OCI-M2 (cell line): ENCODE data around the gene NDUFV2.
"Not testable (repeated sequence)": the region's sequence is repeated elsewhere in the genome, so short reads cannot be mapped to it uniquely, and the experiment has no call there.

Experiments used
- DNase-seq: peaks from one replicate; lab custom pipeline; 2025; ENCODE audit not compliant: unreplicated experiment; lab: John Stamatoyannopoulos, UW

Gene NDUFV2

DNA sequence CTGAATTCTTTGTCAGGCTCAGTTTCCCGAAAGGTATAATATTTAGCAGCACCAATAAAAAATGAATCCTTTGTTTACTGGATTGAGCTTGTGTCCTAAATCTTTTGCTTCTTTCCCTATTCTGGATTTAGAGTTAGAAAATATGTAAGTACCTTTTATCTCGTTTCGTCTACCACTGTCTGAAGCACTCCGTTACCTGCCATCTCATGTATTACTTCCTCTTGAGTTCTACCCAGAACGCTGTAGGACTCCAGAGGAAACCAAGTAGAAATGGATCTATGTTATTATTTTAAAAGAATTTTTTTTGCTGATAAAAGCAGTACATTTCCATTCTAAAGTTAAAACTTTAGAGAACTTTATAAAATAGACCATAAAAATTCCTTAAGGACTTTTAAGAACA is 47.6 kb downstream of the NDUFV2 start:
- DNase-seq: no peak

DNA sequence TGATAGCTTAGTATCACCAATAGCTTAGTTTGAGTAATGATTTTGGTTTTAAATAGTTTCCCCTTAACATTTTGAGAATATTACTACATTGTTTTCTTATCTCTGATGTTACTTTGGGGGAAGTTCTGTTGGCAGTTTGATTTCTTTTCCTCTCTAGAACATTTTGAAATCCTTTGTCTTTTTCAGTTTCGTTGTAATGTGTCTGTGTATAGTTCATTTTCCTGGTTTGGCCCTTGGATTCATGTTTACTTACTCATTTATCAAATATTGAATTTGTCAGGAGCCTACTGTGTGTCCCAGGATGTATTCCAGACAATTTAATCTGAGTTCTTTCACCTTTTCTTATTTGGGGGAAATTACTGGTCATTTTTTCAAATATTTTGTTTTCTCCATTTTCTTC is 50.8 kb downstream of the NDUFV2 start:
- no peak for DNase-seq

DNA sequence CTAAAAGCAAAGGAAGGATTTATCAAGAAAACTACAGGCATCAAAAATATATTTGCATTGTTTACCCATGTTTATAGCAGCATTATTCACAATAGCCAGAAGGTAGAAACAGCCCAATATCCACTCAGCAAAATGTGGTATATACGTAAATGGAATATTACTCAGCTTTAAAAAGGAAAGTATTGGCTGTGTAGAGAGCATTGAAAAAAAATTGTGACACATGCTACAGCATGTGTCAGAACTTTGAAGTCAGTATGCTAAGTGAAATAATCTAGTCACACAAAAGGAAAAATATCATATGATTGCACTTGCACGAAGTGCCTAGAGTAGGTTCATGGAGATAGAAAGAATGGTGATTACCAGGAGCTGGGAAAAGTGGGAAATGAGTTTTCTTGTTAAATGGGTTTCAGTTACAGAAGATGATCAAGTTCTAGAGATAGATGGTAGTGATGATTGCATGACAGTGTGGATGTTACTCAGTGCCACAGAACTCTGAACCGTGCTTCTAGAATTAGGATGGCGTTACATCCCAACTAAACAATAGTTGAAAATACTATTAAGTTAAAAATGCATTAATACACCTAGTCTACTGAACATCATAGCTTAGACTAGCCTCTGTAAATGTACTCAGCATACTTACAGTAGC is 54.2 kb downstream of the NDUFV2 start:
- DNase-seq: no peak

DNA sequence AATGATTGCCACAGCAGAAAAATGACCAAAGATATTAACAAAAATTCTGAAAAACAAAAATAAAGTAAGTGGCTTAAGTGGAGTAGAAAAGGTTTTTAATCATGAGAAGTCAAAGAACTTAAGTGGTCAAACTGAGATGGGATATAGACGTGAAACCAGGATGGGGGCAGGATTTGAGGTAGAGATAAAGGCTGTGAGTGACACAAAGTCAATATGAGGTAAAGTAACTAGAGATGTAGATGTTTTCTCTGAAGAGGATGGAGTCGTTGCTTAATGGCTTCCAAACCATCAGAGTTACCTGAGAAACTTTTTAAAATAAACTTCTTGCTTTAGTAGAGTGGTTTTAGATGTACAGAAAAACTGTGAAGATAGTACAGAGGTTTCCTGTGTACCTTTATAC is 55.3 kb downstream of the NDUFV2 start:
- DNase-seq: no peak

DNA sequence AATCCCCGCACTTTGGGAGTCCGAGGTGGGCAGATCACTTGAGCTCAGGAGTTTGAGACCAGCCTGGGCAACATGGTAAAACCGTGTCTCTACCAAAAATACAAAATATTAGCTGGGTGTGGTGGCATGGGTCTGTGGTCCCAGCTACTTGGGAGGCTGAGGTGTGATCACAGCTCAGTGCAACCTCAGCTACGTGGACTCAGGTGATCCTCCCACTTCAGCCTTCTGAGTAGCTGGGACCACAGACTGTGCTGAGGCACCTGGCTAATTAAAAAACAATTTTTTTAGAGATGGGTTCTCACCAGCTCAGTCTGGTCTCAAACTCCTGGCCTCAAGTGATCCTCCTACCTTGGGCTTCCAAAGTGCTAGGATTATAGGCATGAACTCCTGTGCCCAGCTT is 57.5 kb downstream of the NDUFV2 start:
- no peak for DNase-seq

DNA sequence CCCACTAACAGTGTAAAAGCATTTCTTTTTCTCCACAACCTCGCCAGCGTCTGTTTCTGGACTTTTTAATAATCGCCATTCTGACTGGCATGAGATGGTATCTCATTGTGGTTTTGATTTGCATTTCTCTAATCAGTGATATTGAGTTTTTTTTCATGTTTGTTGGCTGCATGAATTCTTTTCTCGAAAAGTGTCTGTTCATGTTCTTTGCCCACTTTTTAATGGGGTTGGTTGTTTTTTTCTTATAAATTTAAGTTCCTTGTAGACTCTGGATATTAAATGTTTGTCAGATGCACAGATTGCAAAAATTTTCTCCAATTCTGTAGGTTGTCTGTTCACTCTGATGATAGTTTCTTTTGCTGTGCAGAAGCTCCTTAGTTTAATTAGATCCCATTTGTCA is 60.2 kb downstream of the NDUFV2 start:
- DNase-seq: not testable (repeated sequence)

DNA sequence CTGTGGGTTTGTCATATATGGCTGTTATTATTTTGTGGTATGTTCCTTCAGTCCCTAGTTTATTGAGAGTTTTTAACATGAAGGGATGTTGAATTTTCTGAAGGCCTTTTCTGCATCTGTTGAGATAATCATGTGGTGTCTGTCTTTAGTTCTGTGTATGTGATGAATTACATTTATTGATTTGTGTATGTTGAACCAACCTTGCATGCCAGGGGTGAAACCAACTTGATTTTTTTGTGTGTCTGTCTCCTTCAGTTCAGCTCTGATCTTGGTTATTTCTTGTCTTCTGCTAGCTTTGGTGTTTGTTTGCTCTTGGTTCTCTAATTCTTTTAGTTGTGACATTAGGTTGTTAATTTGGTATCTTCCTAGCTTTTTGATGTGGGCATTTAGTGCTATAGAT is 61.6 kb downstream of the NDUFV2 start:
- DNase-seq: not testable (repeated sequence)

DNA sequence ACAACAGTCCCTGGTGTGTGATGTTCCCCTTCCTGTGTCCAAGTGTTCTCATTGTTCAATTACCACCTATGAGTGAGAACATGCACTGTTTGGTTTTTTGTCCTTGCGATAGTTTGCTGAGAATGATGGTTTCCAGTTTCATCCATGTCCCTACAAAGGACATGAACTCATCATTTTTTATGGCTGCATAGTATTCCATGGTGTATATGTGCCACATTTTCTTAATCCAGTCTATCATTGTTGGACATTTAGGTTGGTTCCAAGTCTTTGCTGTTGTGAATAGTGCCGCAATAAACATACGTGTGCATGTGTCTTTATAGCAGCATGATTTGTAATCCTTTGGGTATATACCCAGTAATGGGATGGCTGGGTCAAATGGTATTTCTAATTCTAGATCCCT is 63.4 kb downstream of the NDUFV2 start:
- DNase-seq: not testable (repeated sequence)

DNA sequence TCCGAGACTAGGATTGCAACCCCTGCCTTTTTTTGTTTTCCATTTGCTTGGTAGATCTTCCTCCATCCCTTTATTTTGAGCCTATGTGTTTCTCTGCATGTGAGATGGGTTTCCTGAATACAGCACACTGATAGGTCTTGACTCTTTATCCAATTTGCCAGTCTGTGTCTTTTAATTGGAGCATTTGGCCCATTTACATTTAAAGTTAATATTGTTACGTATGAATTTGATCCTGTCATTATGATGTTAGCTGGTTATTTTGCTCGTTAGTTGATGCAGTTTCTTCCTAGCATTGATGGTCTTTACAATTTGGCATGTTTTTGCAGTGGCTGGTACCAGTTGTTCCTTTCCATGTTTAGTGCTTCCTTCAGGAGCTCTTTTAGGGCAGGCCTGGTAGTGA is 67.0 kb downstream of the NDUFV2 start:
- not testable (repeated sequence) for DNase-seq

DNA sequence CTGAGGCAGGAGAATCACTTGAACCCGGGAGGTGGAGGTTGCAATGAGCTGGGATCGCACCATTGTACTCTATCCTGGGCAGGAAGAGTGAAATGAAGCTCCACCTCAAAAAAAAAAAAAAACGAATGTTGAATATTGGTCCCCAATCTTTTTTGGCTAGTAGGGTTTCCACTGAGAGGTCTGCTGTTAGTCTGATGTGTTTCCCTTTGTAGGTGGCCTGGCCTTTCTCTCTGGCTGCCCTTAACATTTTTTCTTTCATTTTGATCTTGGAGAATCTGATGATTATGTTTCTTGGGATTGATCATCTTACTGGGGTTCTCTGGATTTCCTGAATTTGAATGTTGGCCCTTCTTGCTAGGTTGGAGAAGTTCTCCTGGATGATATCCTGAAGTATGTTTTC is 69.4 kb downstream of the NDUFV2 start:
- DNase-seq: not testable (repeated sequence)

DNA sequence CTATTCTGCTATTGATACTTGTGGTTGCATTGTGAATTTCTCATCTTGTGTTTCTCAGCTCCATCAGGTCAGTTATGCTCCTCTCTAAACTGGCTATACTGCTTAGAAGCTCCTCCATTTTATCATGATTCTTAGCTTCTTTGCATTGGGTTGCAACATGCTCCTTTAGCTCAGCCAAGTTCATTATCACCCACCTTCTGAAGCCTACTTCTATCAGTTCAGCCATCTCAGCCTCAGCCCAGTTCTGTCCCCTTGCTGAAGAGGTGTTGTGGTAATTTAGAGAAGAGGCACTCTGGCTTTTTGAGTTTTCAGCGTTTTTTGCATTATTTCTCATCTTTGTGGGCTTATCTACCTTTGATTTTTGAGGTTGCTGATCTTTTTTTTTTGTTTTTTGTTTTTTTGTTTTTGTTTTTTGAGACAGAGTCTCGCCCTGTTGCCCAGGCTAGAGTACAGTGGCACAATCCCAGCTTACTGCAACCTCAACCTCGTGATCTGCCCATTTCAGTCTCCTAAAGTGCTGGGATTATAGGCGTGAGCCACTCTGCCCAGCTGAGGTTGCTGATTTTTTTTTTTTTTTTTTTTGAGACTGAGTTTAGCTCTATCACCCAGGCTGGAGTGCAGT is 70.1 kb downstream of the NDUFV2 start:
- DNase-seq: no peak

DNA sequence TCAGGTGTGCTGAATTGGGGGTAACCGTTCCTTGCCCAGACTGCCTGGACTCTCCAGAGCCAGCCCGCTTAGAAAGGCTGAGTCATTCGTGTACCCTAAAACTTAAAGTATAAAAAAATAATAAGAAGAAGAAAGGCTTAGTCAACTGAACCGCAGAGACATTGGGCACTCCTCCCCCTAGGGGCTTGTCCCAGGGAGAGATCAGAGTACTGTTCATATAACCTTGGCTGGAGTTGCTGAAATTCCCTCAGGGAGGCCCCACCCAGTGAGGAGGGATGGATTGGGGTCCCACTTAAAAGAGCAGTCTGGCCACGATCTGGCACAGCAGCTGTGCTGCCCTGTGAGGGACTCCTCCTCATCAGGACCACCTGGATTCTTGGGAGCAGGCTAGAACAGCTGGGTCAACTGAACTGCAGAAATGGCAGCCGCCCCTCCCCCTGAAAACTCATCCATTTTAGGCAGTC is 71.3 kb downstream of the NDUFV2 start:
- DNase-seq: no peak

DNA sequence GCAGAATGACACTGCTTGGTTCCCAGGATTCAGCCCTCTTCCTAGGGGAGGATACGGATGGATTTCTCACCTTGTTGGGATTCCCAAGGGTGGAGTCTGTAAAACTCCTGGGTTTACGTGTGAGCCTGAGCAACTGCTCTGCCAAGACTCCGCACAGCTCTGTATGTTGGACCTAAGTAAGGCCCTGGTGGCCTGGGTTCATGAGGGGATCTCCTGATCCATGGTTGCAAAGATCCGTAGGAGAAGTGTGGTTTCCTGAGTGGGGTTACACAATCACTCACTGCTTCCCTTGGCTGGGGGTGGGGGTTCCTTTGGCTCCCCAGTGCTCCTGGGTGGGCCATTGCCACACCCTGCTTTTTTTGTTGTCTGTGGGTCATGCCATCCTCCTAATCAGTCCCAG is 71.8 kb downstream of the NDUFV2 start:
- DNase-seq: no peak

DNA sequence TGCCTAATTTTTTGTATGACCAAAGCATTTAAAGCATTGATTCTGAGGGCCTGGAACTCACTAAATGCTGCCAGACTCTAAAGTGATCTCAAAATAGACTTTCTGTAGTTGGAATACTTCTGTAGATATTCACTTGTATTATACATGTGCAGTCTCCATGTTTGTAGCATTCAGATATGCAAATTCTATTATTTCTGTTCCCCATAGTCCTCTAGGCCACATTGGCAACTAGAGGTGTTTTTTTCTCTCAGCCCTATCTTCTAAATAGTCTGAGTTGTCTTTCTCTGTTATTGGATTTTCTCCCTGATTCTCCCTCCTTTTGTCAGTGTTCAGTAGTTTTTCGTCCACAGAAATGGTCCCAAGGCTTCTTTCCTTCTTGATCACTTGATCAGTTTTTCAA is 72.6 kb downstream of the NDUFV2 start:
- DNase-seq: no peak

DNA sequence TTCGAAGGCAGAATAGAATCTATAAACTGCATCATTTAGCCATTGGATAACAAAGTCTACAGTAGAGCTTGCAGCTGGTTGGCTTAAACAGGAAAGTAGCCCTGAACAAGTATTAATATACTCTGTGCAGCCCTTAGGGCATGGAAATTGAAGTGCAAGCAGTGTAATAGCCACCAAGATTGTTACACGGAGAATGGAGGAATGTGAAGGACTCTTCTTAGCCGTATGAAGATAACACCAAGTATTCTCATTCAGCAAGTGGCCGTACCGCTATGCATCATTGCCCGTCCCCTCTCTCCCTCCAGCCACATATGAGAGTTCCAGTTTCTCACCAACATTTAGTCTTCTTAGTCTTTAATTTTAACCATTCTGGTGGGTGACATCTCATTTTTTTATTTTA is 74.5 kb downstream of the NDUFV2 start:
- no peak for DNase-seq

DNA sequence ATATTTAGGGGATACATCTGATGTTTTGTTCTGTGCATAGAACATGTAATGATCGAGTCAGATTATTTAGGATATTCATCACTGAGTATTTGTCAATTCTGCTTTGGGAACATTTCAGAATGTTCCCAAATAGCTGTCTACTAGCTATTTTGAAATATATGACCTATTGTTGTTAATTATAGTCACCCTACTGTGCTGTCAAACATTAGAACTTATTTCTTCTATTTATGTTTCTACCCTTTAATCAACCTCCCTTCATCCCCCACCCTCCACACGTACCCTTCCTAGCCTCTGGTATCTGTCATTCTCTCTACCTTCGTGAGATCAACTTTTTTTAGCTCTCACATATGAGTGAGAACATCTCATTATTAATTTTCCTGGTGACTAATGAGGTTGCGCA is 75.0 kb downstream of the NDUFV2 start:
- no peak for DNase-seq

DNA sequence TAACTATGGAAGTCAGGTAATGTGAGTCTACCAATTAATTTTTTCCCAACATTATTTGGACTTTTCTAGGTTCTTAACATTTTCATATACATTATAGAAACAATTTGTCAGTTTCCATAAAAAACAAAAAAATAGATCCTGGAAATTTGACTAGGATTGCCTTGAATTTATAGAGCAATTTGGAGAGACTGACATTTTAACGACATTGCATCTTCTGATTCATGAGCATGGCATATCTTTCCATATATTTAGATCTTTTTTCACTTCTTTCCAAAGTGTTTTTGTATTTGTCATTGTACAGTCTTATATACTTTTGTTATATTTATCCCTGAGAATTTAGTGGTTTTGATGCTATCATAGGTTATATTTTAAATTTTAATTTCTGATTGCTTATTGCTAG is 76.1 kb downstream of the NDUFV2 start:
- no peak for DNase-seq

DNA sequence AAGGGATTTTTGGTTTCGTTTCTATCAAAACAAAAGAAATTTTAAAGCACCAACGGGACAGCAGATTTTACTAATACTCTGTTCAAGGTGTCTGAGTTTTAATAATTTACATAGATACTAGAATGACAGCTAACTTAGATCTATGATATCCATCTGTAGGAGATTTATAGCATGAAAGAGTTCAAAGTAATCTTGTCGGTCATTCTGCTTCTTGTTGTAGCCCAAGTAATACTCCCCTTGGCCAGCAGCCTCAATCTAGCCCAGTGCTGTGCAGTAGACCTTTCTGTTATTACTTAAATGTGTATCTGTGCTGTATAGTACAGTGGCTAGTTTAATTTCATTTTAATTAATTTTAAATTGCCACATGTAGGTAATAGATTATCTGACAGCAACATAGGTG is 78.8 kb downstream of the NDUFV2 start:
- no peak for DNase-seq

DNA sequence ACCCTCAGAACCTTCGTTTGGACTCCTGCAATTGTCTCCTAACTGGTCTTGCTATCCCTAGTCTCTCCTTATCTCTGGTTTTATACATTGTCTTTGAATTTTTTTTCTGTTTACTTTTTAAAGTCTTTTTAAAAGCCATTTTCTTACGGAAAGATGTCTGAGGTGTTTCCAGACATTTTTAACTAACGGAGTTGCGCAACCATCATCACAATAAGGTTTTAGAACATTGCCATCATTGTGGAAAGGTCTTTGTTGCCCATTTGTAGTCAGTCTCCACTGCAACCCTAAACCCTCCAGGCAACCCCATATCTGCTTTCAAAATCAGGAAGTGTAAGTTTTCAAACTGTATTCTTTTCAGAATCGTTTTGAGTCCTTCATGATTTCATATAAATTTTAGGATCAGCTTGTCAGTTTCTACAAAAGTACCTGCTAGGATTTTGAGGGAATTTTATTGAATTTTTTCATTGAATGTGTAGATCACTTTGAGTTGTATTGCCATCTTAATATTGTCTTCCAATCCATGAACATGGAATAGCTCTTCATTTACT is 80.4 kb downstream of the NDUFV2 start:
- no peak for DNase-seq
